Measurements from ENCODE around the gene TMEM139. TPM values are rescaled to one million over a fixed set of nuclear protein-coding genes. Genes with fewer than 3 reads are reported as not detected.
A peak's percentile ranks its signal among the peaks of the same experiment; 100 is the strongest.

Gene TMEM139
- total RNA-seq, 2 donors from 2014 or later, result 13.2 to 23.9 TPM

GRCh38 chr7:143280566-143280965, 4.2 kb upstream of the TMEM139 start:
- H3K36me3 ChIP-seq (replicated peaks in 1 of 2; ENCODE audit: insufficient read depth in 1 of 2, low read depth in 2 of 2), result no peaks in the 10 kb centered on the region
- no peaks in the 10 kb centered on the region for H3K9me3 ChIP-seq
- no peaks in the 10 kb centered on the region for H3K27me3 ChIP-seq
- WGBS, 2 donors, result 77 to 83% methylated on average over 2 of the region's 2 CpGs
- peak overlapping the region in 3 of 4 donors; percentile 75 to 78 (median 77) for H3K27ac ChIP-seq
- ATAC-seq, result no peak
- DNase-seq, result no peak
- peaks cover 43% of the 10 kb centered on the region for H3K4me1 ChIP-seq
- intact Hi-C loops (cut with DNase I), result no loop called here
- no peak overlapping the region for H3K4me3 ChIP-seq
- TF ChIP-seq CTCF (IDR thresholded peaks at IDR 0.05), result no peak
- TF ChIP-seq POLR2A (IDR thresholded peaks at IDR 0.05), result no peak

- Histone ChIP-seq H3K27me3 (no peaks in the 10 kb centered on the region), H3K9me3 (no peaks in the 10 kb centered on the region), H3K36me3 (replicated peaks in 1 of 2; ENCODE audit: insufficient read depth in 1 of 2, low read depth in 2 of 2) (no peaks in the 10 kb centered on the region), H3K4me1 (peaks cover 51% of the 10 kb centered on the region), H3K4me3 (no peak overlapping the region), H3K27ac (no peak overlapping the region)
- DNase-seq (no peak), ATAC-seq (no peak)
- 73 to 79% methylated on average over 2 of the region's 2 CpGs for WGBS, 2 donors
- intact Hi-C loops (cut with DNase I), result no loop called here
- no peak for TF ChIP-seq POLR2A (IDR thresholded peaks at IDR 0.05)
- TF ChIP-seq CTCF (IDR thresholded peaks at IDR 0.05), result no peak
Measured at GRCh38 chr7:143281529-143281928, 3.2 kb upstream of the TMEM139 start.

GRCh38 chr7:143282124-143282523, 2.6 kb upstream of the TMEM139 start:
- no peak for ATAC-seq

GRCh38 chr7:143283381-143283780, 1.4 kb upstream of the TMEM139 start:
- peak overlapping the region; percentile 4 to 78 (median 62) for H3K27ac ChIP-seq
- H3K9me3 ChIP-seq, result no peaks in the 10 kb centered on the region
- ATAC-seq (no peak), DNase-seq (no peak)
- H3K4me1 ChIP-seq, result peaks cover 62% of the 10 kb centered on the region
- intact Hi-C loops (cut with DNase I), result no loop called here
- 80 to 81% methylated on average over 4 of the region's 4 CpGs for whole genome bisulfite sequencing, 2 donors
- no peaks in the 10 kb centered on the region for H3K27me3 ChIP-seq
- H3K4me3 ChIP-seq, result no peak overlapping the region
- H3K36me3 ChIP-seq (replicated peaks in 1 of 2; ENCODE audit: insufficient read depth in 1 of 2, low read depth in 2 of 2), result no peaks in the 10 kb centered on the region
- no peak for TF ChIP-seq POLR2A (IDR thresholded peaks at IDR 0.05)
- TF ChIP-seq CTCF (IDR thresholded peaks at IDR 0.05), result no peak

More at GRCh38 chr7:143282124-143282523, 2.6 kb upstream of the TMEM139 start:
- H3K4me3 ChIP-seq, result no peak overlapping the region
- TF ChIP-seq CTCF (IDR thresholded peaks at IDR 0.05) (no peak), POLR2A (IDR thresholded peaks at IDR 0.05) (no peak)
- intact Hi-C loops (cut with DNase I), result no loop called here
- no peaks in the 10 kb centered on the region for H3K9me3 ChIP-seq
- no peak overlapping the region for H3K27ac ChIP-seq
- H3K27me3 ChIP-seq, result no peaks in the 10 kb centered on the region
- DNase-seq, result no peak
- H3K4me1 ChIP-seq, result peaks cover 54% of the 10 kb centered on the region
- 90 to 97% methylated on average over 8 of the region's 8 CpGs for WGBS, 2 donors
- H3K36me3 ChIP-seq (replicated peaks in 1 of 2; ENCODE audit: insufficient read depth in 1 of 2, low read depth in 2 of 2), result no peaks in the 10 kb centered on the region

- ATAC-seq, result no peak
- TF ChIP-seq POLR2A (IDR thresholded peaks at IDR 0.05) (no peak), CTCF (IDR thresholded peaks at IDR 0.05) (no peak)
- intact Hi-C loops (cut with DNase I), result no loop called here
- DNase-seq, result peak in 2 of 4 donors; percentile 44 to 54
- Histone ChIP-seq H3K27ac (peak overlapping the region in 3 of 4 donors; percentile 58 to 78 (median 67)), H3K27me3 (no peaks in the 10 kb centered on the region), H3K4me1 (peaks cover 46% of the 10 kb centered on the region), H3K36me3 (replicated peaks in 1 of 2; ENCODE audit: insufficient read depth in 1 of 2, low read depth in 2 of 2) (no peaks in the 10 kb centered on the region), H3K9me3 (no peaks in the 10 kb centered on the region), H3K4me3 (no peak overlapping the region)
- WGBS, 2 donors, result 80 to 93% methylated on average over 2 to 3 of the region's 3 CpGs
Measured at GRCh38 chr7:143285470-143285778, 666 bp downstream of the TMEM139 start.
